Lower lobe of right lung (tissue), 2 donors: ENCODE measurements around the gene KIFC3. TPM values are rescaled to one million over a fixed set of nuclear protein-coding genes. Genes with fewer than 3 reads are reported as not detected.

Source experiments
- ATAC-seq, 2 donors: fragments of 200-7000 bp; cut with Tn5 transposase; one replicate each; pipeline ENCODE4 v1.9.1; 2020 to 2022; ENCODE audit warnings: mild to moderate bottlenecking in 2 of 2, moderate library complexity in 2 of 2
- DNase-seq: peaks from one replicate; pipeline ENCODE4 v3.0.0-alpha.2; 2020
- H3K27ac ChIP-seq: fragments of 200-600 bp; one replicate; pipeline ENCODE4 v1.8.0; 2022
- H3K27me3 ChIP-seq: fragments of 200-600 bp; one replicate; pipeline ENCODE4 v1.8.0; 2022; ENCODE audit warnings: low read depth
- H3K36me3 ChIP-seq: fragments of 200-600 bp; one replicate; pipeline ENCODE4 v1.8.0; 2022; ENCODE audit warnings: mild to moderate bottlenecking
- H3K4me1 ChIP-seq: fragments of 200-600 bp; one replicate; pipeline ENCODE4 v1.8.0; 2022
- H3K4me3 ChIP-seq: fragments of 200-600 bp; one replicate; pipeline ENCODE4 v1.8.0; 2022; ENCODE audit warnings: mild to moderate bottlenecking
- H3K9me3 ChIP-seq: fragments of 200-600 bp; one replicate; pipeline ENCODE4 v1.8.0; 2022
- intact Hi-C: fragments of 100-400 bp; cut with DNase I; formaldehyde crosslinking; loops from one replicate; pipeline ENCODE4 v1.11.0; 2022
- total RNA-seq: library from RNA; stranded (reverse); fragmentation: NEBNext Ultra II Directional; extraction: Animal tissue kit (Norgen Biotek cat#: 25700); gene quantifications from one replicate; pipeline ENCODE4 v1.2.1, GENCODE V29; 2021
- TF ChIP-seq, protein P1 (sequence below): fragments of 200-600 bp; IDR thresholded peaks from one replicate; pipeline ENCODE4 v1.8.0; 2022; ENCODE audit warnings: antibody characterized with exemption, mild to moderate bottlenecking
- donor health status: DM: no; HTN: yes; CAD: no; lungs with severe emphysema.

KIFC3 gene
- total RNA-seq, 1 donor from 2014 or later: 70.9 TPM

DNA sequence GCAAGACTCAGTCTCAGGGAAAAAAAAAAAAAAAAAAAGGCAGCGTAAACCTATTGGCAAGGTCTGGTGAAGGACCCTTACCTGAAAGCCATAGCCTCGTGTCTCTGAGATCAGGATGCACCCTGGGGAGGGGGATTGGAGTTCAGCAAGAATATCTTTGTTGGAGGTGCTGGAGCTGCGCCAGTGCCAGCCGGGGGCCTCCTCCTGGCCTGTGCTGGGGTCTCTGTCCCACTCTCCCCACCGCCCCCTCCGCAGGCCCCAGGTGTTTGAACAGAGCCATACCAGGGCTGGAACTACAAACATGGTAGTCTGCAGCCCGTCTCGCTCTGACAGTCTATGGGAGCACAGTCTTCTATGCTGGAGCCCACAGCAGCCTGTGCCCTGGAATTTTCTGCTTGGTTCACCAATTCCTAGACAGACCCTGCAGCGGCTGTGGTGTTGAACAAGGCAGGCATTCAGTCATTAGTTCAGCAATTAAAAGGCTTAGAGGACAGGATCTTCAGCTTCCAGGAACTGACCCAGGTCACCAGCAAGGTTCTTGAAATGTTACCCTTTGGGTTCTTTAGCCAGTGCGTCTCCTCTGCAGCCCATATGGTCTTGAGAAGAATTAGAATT, 42.2 kb upstream of the KIFC3 start:
- H3K36me3 ChIP-seq: no peaks in the 10 kb centered on the region
- no peak overlapping the region for H3K27ac ChIP-seq
- H3K9me3 ChIP-seq: no peaks in the 10 kb centered on the region
- H3K4me3 ChIP-seq: no peak overlapping the region
- H3K4me1 ChIP-seq: no peaks in the 10 kb centered on the region
- H3K27me3 ChIP-seq: no peaks in the 10 kb centered on the region
- DNase-seq: no peak
- ATAC-seq: no peak
- intact Hi-C loops: no loop called here
- TF ChIP-seq, protein P1, sequence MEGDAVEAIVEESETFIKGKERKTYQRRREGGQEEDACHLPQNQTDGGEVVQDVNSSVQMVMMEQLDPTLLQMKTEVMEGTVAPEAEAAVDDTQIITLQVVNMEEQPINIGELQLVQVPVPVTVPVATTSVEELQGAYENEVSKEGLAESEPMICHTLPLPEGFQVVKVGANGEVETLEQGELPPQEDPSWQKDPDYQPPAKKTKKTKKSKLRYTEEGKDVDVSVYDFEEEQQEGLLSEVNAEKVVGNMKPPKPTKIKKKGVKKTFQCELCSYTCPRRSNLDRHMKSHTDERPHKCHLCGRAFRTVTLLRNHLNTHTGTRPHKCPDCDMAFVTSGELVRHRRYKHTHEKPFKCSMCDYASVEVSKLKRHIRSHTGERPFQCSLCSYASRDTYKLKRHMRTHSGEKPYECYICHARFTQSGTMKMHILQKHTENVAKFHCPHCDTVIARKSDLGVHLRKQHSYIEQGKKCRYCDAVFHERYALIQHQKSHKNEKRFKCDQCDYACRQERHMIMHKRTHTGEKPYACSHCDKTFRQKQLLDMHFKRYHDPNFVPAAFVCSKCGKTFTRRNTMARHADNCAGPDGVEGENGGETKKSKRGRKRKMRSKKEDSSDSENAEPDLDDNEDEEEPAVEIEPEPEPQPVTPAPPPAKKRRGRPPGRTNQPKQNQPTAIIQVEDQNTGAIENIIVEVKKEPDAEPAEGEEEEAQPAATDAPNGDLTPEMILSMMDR: no peak

DNA sequence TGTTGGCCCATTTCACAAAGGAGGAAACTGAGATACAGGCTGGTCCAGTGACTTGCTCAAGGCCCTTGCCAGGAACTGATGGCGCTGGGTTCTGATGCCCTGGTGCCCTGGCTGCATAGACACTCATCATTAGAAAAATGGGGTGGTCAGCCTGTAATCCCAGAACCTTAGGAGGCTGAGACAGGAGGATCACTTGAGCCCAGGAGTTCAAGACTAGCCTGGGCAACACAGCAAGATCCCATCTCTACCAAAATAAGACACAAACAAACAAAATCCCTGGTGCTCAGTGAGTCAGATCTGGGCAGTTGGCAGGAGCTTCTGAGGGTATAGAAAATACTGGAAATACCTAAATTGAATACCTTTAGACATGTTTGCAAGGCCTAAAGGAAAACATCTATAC, 41.1 kb upstream of the KIFC3 start:
- Histone ChIP-seq H3K27ac (no peak overlapping the region), H3K9me3 (no peaks in the 10 kb centered on the region)
- intact Hi-C loops: no loop called here

DNA sequence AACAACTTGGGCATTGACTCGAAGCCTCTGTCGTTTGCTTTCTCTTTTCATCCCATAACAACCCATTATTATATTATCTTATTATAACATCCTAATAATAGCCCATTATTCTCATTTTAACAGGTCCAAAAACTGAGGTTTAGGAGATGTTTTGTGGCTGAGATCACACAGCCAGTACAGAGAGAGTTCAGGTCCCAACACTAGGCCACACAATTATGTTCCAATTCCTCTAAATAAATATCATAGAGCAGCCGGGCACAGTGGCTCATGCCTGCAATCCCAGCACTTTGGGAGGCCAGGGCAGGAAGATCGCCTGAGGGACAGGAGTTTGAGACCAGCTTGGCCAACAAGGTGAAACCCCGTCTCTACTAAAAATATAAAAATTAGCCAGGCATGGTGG, 40.3 kb upstream of the KIFC3 start:
- no peaks in the 10 kb centered on the region for H3K36me3 ChIP-seq
- H3K27me3 ChIP-seq: no peaks in the 10 kb centered on the region
- H3K4me1 ChIP-seq: no peaks in the 10 kb centered on the region
- DNase-seq (no peak), ATAC-seq (no peak)
- intact Hi-C loops: no loop called here
- no peaks in the 10 kb centered on the region for H3K9me3 ChIP-seq
- no peak overlapping the region for H3K4me3 ChIP-seq
- H3K27ac ChIP-seq: no peak overlapping the region
- TF ChIP-seq, protein P1: no peak

More for the DNA sequence above, 41.1 kb upstream of the KIFC3 start:
- DNase-seq (no peak), ATAC-seq (no peak)
- no peak overlapping the region for H3K4me3 ChIP-seq
- TF ChIP-seq, protein P1: no peak
- H3K4me1 ChIP-seq: no peaks in the 10 kb centered on the region
- H3K27me3 ChIP-seq: no peaks in the 10 kb centered on the region
- H3K36me3 ChIP-seq: no peaks in the 10 kb centered on the region

DNA sequence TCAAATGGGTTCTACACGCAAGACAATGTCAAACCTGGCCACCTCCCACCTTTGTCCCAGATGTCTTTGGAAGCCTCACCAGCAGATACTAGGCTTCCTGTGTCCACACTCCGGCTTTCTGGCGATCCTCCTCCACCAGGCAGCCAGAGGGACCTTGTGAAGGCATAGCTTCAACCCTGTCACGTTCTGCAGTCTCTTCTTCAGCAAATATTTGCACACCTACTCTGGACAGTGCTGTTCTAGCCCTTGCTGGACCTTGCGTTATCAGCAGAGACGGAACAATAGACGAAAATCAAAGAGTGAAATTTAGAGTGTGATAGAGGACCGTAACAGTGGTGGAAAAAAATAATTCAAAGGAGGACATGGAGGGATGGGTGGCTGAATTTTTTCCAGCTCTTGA, 38.5 kb upstream of the KIFC3 start:
- DNase-seq (no peak), ATAC-seq (no peak)
- no peak overlapping the region for H3K27ac ChIP-seq
- H3K36me3 ChIP-seq: no peaks in the 10 kb centered on the region
- no peaks in the 10 kb centered on the region for H3K9me3 ChIP-seq
- H3K4me1 ChIP-seq: no peaks in the 10 kb centered on the region
- intact Hi-C loops: no loop called here
- TF ChIP-seq, protein P1: no peak
- no peak overlapping the region for H3K4me3 ChIP-seq
- H3K27me3 ChIP-seq: no peaks in the 10 kb centered on the region

DNA sequence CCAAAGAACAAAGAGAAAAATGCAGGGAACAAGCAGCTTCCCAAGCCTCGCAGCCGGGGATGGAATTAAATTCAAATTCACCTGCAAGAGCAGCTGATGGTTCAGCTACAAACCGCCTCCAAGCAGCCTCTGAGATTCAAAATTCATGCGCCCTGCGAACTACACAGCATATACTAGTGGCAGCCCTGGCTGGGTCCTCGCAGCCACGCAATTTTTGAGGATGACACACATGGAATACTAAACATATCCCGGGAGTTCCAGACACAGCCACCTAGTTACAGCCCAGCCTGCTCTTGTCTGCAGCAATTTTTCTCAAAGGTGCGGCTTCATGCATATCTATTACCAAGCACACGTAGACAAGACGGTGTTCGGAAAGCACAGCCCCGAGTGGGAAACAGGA, 35.9 kb upstream of the KIFC3 start:
- intact Hi-C loops: no loop called here
- DNase-seq (no peak), ATAC-seq (no peak)
- Histone ChIP-seq H3K27me3 (no peaks in the 10 kb centered on the region), H3K9me3 (no peaks in the 10 kb centered on the region), H3K4me3 (no peak overlapping the region), H3K4me1 (no peaks in the 10 kb centered on the region), H3K36me3 (no peaks in the 10 kb centered on the region), H3K27ac (no peak overlapping the region)
- TF ChIP-seq, protein P1: no peak
